ENCODE measurements around the gene IZUMO1R.
"Not testable (repeated sequence)": the region's sequence is repeated elsewhere in the genome, so short reads cannot be mapped to it uniquely, and the experiment has no call there.

IZUMO1R gene

GRCh38 chr11:94328587-94329080 is 24.3 kb downstream of the IZUMO1R start:
- no peak for DNase-seq

GRCh38 chr11:94329501-94329900 is 25.1 kb downstream of the IZUMO1R start:
- no peak for DNase-seq

- no peak for DNase-seq
Observed at GRCh38 chr11:94330789-94331188, 26.4 kb downstream of the IZUMO1R start.

GRCh38 chr11:94332814-94333213 is 28.4 kb downstream of the IZUMO1R start:
- DNase-seq: no peak

- DNase-seq: no peak
Observed at GRCh38 chr11:94336033-94336432, 31.7 kb downstream of the IZUMO1R start.

GRCh38 chr11:94338651-94339050 is 34.3 kb downstream of the IZUMO1R start:
- DNase-seq: no peak

- no peak for DNase-seq
Observed at GRCh38 chr11:94342250-94342649, 37.9 kb downstream of the IZUMO1R start.

GRCh38 chr11:94343495-94343894 is 39.1 kb downstream of the IZUMO1R start:
- no peak for DNase-seq

- not testable (repeated sequence) for DNase-seq
Observed at GRCh38 chr11:94346311-94346710, 41.9 kb downstream of the IZUMO1R start.

- DNase-seq: not testable (repeated sequence)
Observed at GRCh38 chr11:94350850-94351563, 46.6 kb downstream of the IZUMO1R start.
